AML-193 (cell line): ENCODE results near the gene BNIP3.
"Not testable (repeated sequence)": the region's sequence is repeated elsewhere in the genome, so short reads cannot be mapped to it uniquely, and the experiment has no call there.

Experiments
- DNase-seq, 2 experiments: peaks; one replicate each; lab custom pipeline; 2025; lab: John Stamatoyannopoulos, UW

The BNIP3 gene

DNA sequence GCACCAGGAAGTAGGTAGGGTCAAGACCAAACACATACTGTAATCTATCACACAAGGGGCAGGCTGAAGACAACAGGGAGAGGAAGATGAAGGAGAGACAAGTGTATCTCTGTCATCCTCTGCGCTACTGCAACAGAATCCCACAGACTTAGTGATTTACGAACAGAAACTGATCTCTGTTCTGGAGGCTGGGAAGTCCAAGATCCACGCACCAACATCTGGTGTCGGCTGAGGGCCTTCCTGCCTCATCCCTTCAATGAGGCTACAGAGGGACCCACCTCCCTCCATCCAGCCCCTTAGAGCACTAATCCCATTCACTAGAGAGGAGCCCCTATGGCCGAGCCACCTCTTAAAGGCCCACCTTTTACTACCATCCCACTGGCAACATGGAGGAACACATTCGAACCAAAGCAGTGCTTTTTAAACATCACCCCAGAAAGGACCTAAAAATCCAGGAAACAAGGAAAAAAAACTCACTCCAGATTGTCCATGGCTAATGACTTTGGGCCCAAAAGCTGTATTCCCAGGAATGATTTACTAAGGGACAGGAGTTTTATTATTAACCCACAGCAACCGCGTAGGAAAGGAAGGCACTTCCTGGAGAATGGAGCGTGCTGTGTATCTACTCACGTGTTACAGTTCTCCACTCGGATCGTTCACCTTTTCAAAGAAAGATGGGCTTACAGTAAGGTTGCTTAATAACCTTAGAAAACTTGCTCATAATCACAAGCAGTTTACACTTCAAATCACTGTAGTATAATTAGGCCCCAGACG is 4.2 kb downstream of the BNIP3 start:
- DNase-seq: no peak

DNA sequence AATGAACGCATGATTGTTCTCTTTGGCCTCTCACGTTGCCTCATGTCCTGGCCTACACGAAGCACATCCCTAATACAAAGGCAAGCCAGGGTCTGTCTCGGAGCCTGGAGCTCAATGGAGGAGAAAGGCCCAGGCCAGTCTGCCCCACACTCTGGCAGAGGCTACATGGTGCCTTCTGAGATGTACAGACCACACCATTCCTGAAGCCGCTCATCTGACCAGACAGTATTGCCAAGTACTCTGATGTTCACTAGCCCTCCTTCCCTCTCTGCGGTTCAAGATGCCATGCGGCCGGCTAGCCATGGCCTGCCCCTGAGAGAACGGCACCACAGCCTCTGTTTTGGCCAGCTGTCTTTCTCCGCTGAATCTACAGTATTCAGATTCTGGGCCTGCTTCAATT is 5.9 kb downstream of the BNIP3 start:
- DNase-seq: no peak

DNA sequence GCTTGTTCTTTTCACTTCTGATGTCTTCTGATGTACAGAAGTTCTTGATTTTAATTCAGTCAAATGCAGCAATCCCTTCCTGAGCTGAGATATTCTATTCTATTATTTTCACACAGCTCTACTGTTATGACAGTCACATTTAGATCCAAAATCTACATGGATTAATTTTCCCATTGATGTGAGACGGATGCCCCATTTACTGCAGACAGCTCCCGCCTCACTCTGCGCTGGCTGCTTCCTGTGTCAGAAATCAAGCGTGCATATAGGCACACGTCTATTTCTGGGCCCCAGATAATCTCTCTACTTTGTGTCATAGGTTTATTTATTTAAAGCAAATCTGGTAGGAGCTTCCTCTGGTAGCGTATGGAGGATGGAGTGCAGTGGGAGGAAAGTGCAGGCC is 6.7 kb downstream of the BNIP3 start:
- DNase-seq: no peak

DNA sequence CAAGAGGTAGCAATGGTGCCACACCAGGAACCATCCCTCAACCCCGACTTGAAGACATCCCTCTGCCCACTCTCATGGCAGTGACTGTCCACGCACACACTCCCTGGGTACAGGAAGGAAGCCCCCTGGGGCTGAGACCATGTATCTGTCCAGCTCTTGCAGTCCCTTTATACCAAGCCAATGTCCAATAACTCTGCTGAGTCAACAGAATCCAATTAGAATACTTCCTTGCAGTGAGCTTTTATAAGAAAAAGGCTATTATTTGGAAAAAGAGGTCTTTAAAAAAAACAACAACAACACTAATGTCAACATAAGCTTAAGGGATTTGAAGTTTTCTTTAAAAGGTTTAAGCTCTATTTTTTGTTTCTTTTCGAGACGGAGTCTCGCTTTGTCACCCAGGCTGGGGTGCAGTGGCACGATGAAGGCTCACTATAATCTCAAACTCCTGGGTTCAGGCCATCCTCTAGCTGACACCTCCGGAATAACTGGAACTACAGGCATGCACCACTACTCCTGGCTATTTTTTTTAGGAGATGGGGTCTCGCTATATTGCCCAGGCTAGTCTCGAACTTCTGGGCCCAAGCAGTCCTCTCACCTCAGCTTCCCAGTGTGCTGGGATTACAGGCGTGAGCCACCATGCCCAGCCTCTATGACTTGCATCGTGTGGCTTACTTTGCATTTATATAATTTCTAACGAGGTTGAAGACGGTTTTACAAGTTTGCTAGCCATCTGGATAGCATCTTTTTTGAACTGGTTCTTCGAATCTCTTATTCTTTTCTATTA is 7.5 kb downstream of the BNIP3 start:
- no peak for DNase-seq

DNA sequence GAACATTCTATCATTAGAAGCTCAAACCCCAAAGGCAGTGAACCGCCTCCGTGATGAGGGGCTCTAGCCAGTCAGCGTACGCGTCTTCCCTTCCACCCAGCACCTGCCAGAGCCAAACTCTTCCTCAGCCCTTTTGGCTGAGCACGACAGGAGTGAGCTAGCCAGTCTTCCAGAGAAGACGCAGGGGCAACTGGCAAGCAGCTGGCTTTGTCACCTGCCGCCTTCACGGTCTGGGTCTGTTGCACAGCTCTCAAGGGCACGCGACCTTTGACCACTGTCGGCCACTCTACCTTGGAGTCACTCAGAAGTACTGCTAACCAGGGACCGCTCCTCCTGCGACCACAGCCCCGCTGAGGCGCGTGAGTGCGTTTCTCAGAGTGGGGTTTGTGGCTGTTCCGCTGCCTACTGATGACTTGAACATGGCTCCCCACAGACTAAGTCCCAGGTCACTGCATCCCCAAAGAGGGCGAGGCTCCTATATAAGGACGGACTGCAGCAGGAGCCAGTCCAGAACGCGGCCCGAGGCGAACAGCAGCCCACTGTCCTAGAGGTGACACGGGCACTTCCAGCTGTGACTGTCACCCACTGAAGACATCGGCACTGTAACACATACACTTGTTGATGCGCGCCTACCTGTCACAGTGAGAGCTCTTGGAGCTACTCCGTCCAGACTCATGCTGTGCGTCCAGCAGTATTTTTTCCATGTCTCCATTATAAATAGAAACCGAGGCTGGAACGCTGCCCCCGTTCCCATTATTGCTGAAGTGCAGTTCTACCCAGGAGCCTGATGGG is 8.4 kb downstream of the BNIP3 start:
- no peak for DNase-seq

DNA sequence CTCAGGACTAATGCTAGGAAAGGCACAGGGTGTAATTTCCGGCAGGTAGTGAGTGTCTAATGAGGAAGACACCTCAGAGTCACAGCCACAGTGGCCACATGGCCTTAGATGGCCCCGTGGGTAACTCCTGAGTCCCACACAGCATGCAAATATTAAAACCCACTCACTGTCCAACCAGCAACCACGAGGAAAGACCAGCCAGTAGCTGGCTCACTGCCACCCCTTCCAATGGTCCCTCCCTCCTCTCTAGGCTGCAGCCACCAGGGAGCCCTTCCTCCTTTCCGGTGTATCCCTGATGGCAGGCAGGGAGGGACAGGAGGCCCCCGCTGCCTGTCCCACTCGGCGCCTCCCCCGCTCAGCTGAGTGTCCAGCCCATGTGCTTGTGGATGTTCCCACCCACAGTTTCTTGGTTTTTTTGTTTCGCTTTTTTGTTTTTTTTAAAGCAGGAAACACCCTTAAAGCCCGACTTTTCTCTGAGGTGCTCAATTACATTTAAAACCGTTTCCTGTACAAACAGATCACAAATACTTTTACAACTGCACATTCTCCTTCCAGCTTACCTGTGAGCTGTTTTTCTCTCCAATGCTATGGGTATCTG is 9.2 kb downstream of the BNIP3 start:
- DNase-seq: no peak

DNA sequence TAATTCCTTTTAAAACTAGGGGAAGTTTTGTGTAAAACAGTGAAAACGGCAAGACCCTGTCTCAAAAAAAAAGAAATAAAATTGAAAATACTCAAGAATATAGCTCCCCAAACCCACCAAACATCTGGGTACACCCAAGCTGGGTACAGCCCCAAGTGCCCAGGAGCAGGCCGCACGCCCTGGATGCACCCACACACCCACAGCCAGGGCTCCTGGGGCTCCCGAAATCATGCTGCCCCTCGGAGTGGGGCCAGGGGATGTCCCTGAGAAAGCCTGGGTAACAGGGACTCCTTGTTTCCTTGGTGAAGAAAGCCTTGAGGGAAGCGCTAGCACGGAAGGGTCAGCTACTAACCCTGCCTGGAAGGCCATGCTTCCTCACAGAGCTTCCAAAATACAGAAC is 10.1 kb downstream of the BNIP3 start:
- no peak for DNase-seq

DNA sequence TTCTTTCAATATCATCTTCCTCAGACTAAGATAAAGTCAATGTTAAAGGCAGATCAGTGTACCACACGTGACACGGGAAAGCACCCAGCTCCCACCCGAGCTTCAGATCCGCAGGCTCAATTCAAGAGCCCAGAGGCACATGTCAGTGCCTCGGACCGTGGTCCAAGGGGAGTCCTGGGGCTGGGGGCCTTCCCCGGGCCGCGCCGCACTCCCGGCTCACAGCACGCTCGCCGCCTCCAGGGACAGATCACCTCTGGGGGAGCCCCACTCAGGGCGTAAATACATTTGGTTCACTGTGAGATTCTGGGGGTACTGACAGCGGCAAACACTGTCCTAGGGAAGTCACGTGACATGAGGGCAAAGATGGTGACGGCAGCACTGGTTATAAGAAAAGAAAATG is 10.8 kb downstream of the BNIP3 start:
- no peak for DNase-seq

DNA sequence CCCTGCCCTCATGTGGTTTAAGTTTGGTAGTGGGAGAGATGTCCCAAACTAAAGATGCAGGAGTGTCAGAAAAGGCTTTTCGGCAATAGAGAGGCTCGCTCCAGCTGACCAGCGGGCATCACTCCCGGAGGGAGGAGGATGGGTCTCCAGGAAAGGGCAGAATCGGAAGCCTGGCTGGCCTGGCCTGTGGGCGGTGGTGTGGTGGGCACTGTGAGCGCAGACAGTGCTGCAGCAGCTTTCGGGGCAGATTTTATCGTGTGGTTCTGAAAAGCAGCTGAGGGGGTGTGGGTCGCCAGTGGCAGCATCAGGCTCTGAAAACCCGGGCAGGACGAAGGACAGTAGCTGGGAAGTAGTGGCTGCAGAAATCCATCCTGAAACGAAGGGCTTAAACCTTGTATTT is 12.8 kb downstream of the BNIP3 start:
- DNase-seq: no peak

DNA sequence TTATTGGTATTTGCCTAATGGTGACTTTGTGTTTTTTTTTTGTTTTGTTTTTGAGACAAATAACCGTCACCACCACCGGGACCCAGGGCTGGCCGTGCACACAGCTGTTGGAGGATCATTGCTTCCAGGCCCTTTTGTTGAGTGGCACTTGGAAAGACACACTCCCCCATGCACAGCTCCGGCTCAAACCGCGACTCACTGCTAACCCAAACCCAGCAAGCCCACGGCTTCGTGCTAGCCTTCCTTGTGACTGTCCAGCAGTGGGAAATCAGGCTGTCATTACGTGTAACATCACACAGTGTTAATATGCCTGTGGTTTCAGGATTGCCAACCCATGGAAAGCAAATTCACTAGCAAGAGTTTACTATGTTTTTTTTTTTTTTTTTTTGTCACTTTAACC is 17.4 kb downstream of the BNIP3 start:
- DNase-seq: no peak

DNA sequence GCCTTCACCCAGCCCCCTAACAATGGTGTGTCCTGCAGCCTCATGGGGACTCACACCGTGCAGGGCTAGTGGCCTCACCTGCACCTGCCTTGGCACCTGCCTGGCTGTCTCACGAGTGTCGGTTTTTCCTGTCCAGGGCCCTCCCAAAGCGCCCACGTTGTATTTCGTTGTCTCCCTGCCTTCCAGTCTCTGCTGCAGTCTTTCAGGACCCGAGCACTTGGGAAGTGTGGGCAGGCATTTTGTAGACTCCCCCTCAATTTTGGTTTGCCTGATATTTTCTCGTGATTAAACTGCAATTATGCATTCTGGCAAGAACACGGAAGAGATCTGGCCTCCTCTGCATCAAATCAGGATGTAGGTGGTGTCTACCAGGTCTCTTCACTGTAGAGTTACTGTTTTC is 17.9 kb downstream of the BNIP3 start:
- DNase-seq: no peak

DNA sequence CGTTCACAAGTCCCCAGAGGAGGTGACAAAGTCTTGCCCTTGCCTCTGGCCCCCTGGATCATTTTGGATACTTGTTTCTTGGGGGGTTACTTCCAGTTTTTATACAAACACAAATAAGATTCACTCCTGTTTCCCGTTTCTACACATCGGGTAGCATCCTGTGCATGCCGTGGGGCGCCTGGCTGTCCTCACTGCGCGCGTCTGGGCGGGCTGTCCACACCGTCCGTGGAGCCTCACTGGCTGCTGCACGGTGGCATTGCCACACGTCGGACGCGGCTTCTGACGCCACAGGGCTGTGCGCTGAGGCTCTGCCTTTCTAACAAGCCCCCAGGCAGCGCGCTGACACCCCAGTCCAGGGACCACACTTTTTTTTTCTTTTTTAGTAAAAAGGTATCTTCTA is 18.4 kb downstream of the BNIP3 start:
- no peak for DNase-seq

DNA sequence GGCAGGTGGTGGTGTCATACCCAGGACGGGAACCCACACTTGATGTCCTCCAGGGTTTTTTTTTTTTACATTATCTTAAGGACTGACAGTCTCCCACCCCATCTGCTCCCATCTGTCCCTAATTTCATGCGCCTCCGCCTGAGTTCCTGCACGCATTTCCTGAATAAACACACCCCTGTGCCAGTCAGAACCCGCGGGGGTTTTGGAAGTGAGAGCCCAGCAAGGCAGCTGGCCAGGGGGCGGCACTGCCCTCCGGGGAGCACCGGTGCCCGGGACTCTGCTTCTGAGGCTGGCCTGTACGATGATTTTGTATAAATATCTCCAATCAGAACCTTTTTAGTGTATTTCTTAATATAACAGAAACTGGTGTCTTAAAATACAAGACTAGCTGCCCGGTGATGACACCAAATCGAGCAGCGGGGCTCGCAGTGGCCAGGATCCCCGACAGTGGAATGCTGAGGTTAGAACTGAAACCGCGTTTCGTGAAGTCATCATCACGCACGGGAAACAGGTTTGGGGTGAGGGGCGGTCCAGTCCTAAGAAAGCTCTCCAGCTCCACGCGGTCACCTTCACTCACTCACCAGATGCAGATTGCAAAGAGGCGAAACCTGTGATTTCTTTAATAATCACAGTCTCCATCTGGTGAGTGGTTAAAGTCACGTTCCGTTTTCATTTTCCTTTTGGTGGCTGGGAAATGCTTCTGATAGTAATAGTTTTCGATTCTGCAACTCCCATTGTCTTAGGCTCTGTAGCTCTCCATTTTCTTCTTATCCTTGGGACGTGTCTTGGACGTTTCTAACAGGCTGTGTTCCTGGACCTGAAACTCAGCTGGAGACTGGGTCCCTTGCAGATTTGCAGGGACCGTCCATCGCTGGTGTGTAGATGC is 19.7 kb downstream of the BNIP3 start:
- DNase-seq: no peak

DNA sequence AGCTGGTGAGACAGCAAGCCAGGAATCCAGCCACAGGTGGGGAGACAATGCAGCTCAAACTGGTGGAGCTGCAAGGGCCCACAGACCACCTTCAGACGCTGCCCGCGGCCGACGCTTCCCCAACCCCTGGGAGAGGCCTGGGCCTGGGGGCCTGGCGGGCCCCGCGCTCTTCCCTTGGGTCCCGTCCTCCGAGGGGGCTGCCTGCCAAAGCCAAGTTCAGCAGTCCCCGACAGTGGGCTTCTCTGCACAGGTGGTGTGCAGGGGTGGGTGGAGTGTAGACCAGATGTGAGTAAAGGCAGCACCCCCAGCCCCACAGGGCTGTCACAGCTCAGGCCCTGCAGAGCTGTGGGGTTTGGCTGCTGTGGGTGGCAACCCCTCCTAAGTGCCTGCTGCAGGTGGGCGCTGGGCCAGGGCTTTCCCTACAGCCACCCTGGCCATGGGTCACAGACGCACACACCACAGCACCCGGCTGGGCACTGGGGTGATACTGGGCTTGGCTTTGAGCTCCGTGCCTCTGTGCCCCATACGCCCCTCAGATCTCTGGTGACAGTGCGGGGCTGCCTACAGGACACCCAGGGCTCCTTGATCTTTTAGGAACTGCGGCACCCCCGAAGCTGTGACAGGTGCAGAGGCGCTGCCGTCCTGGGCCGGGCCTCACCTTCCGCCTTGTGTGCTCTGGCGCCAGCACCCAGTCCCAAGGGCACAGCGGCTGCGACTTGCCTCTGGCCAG is 20.5 kb downstream of the BNIP3 start:
- DNase-seq: no peak

DNA sequence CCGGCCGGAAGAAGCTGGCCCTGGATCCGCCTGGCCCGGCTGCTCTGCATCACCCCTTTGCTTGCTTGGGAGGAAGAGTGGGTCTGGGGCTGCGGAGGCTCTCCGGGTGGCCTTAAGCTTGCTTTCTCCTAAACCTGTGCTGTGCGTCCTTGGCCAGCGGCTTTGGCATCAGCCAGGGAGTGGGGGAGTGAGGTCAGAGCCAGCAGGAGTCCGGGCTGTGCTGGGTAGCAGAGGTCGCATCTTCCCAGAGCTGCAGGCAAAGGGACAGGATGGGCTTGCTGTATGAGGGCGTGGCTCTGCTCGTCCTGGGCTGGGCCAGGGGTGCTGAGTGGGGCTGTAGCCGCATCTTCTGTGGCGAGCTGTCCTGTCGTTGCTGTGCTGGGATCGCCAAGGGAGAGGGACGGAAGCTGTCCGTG is 21.1 kb downstream of the BNIP3 start:
- no peak for DNase-seq

DNA sequence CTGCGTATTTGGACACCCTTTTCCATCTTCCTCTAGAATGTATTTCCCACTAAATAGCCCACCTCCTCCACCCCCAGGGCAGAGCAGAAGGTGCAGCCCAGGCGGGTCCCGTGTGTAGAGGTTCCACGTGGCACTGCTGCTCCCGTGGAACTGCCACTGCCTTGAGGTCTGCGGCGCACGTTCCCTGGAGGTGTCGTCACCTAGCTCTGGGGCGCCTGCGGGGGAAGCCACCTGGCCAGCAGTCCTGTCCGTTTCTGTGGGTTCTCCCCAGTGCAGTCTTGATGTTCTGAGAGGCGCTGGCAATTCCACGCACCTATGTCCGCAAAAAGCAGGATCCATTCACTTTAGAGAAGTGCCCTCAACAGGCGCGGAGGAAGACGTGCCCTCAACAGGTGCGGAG is 21.9 kb downstream of the BNIP3 start:
- no peak for DNase-seq

DNA sequence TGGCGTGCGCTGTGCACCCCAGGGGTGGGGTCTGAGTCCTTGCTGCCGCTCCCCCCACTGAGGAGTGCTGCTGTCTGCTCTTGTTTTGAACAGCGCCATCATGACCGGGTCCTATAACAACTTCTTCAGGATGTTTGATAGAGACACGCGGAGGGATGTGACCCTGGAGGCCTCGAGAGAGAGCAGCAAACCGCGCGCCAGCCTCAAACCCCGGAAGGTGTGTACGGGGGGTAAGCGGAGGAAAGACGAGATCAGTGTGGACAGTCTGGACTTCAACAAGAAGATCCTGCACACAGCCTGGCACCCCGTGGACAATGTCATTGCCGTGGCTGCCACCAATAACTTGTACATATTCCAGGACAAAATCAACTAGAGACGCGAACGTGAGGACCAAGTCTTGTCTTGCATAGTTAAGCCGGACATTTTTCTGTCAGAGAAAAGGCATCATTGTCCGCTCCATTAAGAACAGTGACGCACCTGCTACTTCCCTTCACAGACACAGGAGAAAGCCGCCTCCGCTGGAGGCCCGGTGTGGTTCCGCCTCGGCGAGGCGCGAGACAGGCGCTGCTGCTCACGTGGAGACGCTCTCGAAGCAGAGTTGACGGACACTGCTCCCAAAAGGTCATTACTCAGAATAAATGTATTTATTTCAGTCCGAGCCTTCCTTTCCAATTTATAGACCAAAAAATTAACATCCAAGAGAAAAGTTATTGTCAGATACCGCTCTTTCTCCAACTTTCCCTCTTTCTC is 26.0 kb downstream of the BNIP3 start:
- no peak for DNase-seq

DNA sequence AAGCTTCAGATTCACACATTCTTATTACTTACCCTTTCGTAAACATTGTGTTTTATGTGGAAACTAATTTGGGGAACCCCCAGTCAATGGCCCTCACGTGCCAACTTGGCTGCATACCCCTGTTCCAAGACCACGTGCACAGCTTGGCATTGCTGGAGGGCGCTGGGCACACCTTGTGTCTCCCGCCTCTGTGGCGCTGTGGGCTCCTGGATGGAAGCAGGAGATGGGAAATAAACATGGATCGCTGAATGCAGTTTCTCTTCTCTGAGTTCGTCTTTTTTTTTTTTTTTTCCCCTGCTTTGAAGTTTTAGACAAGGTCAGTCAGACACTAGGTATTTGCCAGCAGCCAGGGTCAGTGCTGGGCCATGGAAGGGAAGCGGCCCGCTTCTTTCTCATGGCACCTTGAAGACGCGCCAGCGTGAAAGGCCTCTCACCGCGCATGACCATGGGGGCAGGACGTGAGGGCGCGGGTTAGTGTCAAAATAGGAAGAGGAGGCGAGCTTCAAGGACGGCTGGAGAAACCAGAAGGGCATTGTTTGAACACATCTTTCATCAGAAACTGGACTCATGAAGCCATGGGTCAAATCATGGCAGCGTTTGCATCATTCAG is 27.3 kb downstream of the BNIP3 start:
- no peak for DNase-seq

DNA sequence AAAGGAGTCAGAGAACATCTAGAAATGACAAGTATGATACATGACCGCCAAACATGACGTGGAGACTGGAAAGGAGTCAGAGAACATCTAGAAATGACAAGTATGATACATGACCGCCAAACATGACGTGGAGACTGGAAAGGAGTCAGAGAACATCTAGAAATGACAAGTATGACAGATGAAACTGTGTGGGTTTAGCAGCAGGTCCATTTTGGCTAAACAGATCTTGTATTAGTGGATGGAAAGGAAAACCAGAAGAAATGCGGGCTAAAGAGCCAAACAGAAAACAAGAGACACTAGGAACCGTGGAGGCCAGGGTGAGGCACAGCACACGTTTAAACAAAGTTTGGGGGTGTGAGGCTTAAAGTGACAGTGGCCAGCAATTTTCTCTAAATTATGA is 31.8 kb downstream of the BNIP3 start:
- DNase-seq: not testable (repeated sequence)
